Frontal cortex (tissue), 4 donors: ENCODE measurements around the gene SLC25A17. TPM values are rescaled to one million over a fixed set of nuclear protein-coding genes. Genes with fewer than 3 reads are reported as not detected.
"Not testable (repeated sequence)": the region's sequence is repeated elsewhere in the genome, so short reads cannot be mapped to it uniquely, and the experiment has no call there.

ENCODE experiments used
- DNase-seq, 2 donors: peaks; one replicate each; pipeline ENCODE4 v3.0.0; 2012; ENCODE audit warnings: low spot score in 2 of 2
- FAIRE-seq: peaks from 2 replicates; lab custom pipeline; 2012; peaks lifted over from hg19 to GRCh38; lab: Jason Lieb, UNC
- total RNA-seq: library from RNA; depleted of rRNA; stranded (reverse); fragments of >200 nt; gene quantifications from one replicate; pipeline ENCODE4 v1.2.3, GENCODE V29; 2014
- donor health status: control.
- donor health status: control.
- donor health status: control.

Gene SLC25A17
- total RNA-seq, 1 donor from 2014 or later = 29.3 TPM

GRCh38 chr22:40823426-40823825 is 4.3 kb upstream of the SLC25A17 start:
- FAIRE-seq (no peak), DNase-seq (no peak)

- peak in 1 of 2 donors; percentile 10 for DNase-seq
- FAIRE-seq = no peak
Observed at GRCh38 chr22:40819599-40820140, 524 bp upstream of the SLC25A17 start.

GRCh38 chr22:40818192-40818746 is 877 bp downstream of the SLC25A17 start:
- FAIRE-seq (no peak), DNase-seq (no peak)

- FAIRE-seq (no peak), DNase-seq (no peak)
Observed at GRCh38 chr22:40817737-40818136, 1.4 kb downstream of the SLC25A17 start.

GRCh38 chr22:40813912-40814315 is 5.2 kb downstream of the SLC25A17 start:
- FAIRE-seq (no peak), DNase-seq (no peak)

- FAIRE-seq (no peak), DNase-seq (no peak)
Observed at GRCh38 chr22:40808018-40808841, 10.9 kb downstream of the SLC25A17 start.

- no peak for DNase-seq
- FAIRE-seq = no peak
Observed at GRCh38 chr22:40806711-40807110, 12.4 kb downstream of the SLC25A17 start.

GRCh38 chr22:40805699-40806203 is 13.4 kb downstream of the SLC25A17 start:
- no peak for FAIRE-seq
- no peak for DNase-seq

- DNase-seq (no peak), FAIRE-seq (no peak)
Observed at GRCh38 chr22:40805239-40805638, 13.9 kb downstream of the SLC25A17 start.

- DNase-seq (no peak), FAIRE-seq (no peak)
Observed at GRCh38 chr22:40803321-40803720, 15.8 kb downstream of the SLC25A17 start.

- FAIRE-seq (no peak), DNase-seq (no peak)
Observed at GRCh38 chr22:40799008-40799407, 20.1 kb downstream of the SLC25A17 start.

GRCh38 chr22:40797427-40797826 is 21.7 kb downstream of the SLC25A17 start:
- DNase-seq (no peak), FAIRE-seq (no peak)

- DNase-seq = no peak
- no peak for FAIRE-seq
Observed at GRCh38 chr22:40792451-40792850, 26.7 kb downstream of the SLC25A17 start.

GRCh38 chr22:40791241-40791640 is 27.9 kb downstream of the SLC25A17 start:
- no peak for FAIRE-seq
- DNase-seq = no peak

- FAIRE-seq (no peak), DNase-seq (no peak)
Observed at GRCh38 chr22:40789131-40789530, 30.0 kb downstream of the SLC25A17 start.

- FAIRE-seq = no peak
- DNase-seq = no peak
Observed at GRCh38 chr22:40782521-40782920, 36.6 kb downstream of the SLC25A17 start.

- FAIRE-seq, DNase-seq: not testable (repeated sequence)
Observed at GRCh38 chr22:40781749-40782148, 37.4 kb downstream of the SLC25A17 start.

- FAIRE-seq (no peak), DNase-seq (no peak)
Observed at GRCh38 chr22:40769761-40770160, 49.4 kb downstream of the SLC25A17 start.

GRCh38 chr22:40768206-40768605 is 50.9 kb downstream of the SLC25A17 start:
- DNase-seq (no peak), FAIRE-seq (no peak)

GRCh38 chr22:40766956-40767355 is 52.2 kb downstream of the SLC25A17 start:
- DNase-seq (no peak), FAIRE-seq (no peak)
